SJSA1 (cell line): ENCODE measurements around the gene HVCN1. TPM values are rescaled to one million over a fixed set of nuclear protein-coding genes. Genes with fewer than 3 reads are reported as not detected.
A peak's percentile ranks its signal among the peaks of the same experiment; 100 is the strongest.
"Not testable (repeated sequence)": the region's sequence is repeated elsewhere in the genome, so short reads cannot be mapped to it uniquely, and the experiment has no call there.

Source experiments
- DNase-seq, 2 experiments: peaks; one replicate each; pipeline ENCODE4 v3.0.0-alpha.2; 2015 to 2020; ENCODE audit warnings: low spot score in 2 of 2, low read depth in 1 of 2
- H3K27ac ChIP-seq: fragments of 250-450 bp; sonication (Bioruptor Pico); 2 replicates; pipeline ENCODE4 v1.5.1; 2020; ENCODE audit warnings: mild to moderate bottlenecking, moderate library complexity
- H3K27me3 ChIP-seq: fragments of 250-450 bp; sonication (Bioruptor Pico); replicated peaks from 2 replicates; pipeline ENCODE4 v1.5.1; 2020; ENCODE audit warnings: mild to moderate bottlenecking, moderate library complexity
- H3K36me3 ChIP-seq: fragments of 250-450 bp; sonication (Bioruptor Pico); 2 replicates; pipeline ENCODE4 v1.5.1; 2020; ENCODE audit warnings: mild to moderate bottlenecking
- H3K4me1 ChIP-seq: fragments of 250-450 bp; sonication (Bioruptor Pico); replicated peaks from 2 replicates; pipeline ENCODE4 v1.6.1; 2021; ENCODE audit warnings: mild to moderate bottlenecking
- H3K4me3 ChIP-seq: fragments of 250-450 bp; sonication (Bioruptor Pico); 2 replicates; pipeline ENCODE4 v1.5.1; 2020; ENCODE audit warnings: mild to moderate bottlenecking
- H3K9me3 ChIP-seq: fragments of 250-450 bp; sonication (Bioruptor Pico); replicated peaks from 2 replicates; pipeline ENCODE4 v1.5.1; 2020; ENCODE audit warnings: mild to moderate bottlenecking
- total RNA-seq: library from RNA; depleted of rRNA; stranded (reverse); fragments of >200 nt; shearing (Covaris generic); gene quantifications from 2 replicates; pipeline ENCODE4 v1.2.3, GENCODE V29; 2014; rRNA removed

The HVCN1 gene
- total RNA-seq, 1 experiment from 2014 or later: not detected

- no peaks in the 10 kb centered on the region for H3K27me3 ChIP-seq
- DNase-seq: no peak
- H3K4me1 ChIP-seq: peaks cover 8% of the 10 kb centered on the region
- H3K27ac ChIP-seq: no peak overlapping the region
- H3K4me3 ChIP-seq: peak overlapping the region; percentile 48
- no peaks in the 10 kb centered on the region for H3K9me3 ChIP-seq
- no peaks in the 10 kb centered on the region for H3K36me3 ChIP-seq
Measured at GRCh38 chr12:110613071-110613770, 75.7 kb downstream of the HVCN1 start.

- no peak overlapping the region for H3K27ac ChIP-seq
- no peaks in the 10 kb centered on the region for H3K27me3 ChIP-seq
- no peaks in the 10 kb centered on the region for H3K4me1 ChIP-seq
- DNase-seq: no peak
- no peak overlapping the region for H3K4me3 ChIP-seq
- no peaks in the 10 kb centered on the region for H3K9me3 ChIP-seq
- H3K36me3 ChIP-seq: no peaks in the 10 kb centered on the region
Measured at GRCh38 chr12:110606253-110606611, 82.7 kb downstream of the HVCN1 start.

- H3K27me3 ChIP-seq, H3K36me3 ChIP-seq, H3K27ac ChIP-seq, H3K4me3 ChIP-seq, H3K4me1 ChIP-seq, H3K9me3 ChIP-seq: not testable (repeated sequence)
- DNase-seq: peak in 1 of 2 experiments; percentile 47
Measured at GRCh38 chr12:110602085-110602814, 86.7 kb downstream of the HVCN1 start.

GRCh38 chr12:110600254-110600653 is 88.7 kb downstream of the HVCN1 start:
- Histone ChIP-seq H3K27me3 (no peaks in the 10 kb centered on the region), H3K4me3 (no peak overlapping the region), H3K27ac (no peak overlapping the region), H3K9me3 (no peaks in the 10 kb centered on the region), H3K4me1 (no peaks in the 10 kb centered on the region), H3K36me3 (no peaks in the 10 kb centered on the region)
- peak in 1 of 2 experiments; percentile 39 for DNase-seq

DNA sequence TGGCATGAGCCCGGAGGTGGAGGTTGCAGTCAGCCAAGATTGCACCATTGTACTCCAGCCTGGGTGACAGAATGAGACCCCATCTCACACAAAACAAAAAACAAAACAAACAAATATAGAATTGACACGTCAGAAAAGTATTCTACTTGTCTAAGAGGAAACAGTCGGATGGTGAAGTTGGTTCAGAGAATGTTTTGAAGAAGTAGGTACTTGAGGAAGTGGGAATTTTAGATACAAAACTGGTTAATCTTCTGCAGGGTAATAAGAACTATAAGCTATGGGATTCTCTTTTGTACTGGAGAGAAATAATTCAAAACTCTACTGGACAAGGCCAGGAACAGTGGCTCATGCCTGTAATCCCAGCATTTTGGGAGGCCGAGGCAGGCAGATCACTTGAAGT is 89.6 kb downstream of the HVCN1 start:
- no peaks in the 10 kb centered on the region for H3K4me1 ChIP-seq
- no peaks in the 10 kb centered on the region for H3K27me3 ChIP-seq
- no peak overlapping the region for H3K4me3 ChIP-seq
- H3K36me3 ChIP-seq: no peaks in the 10 kb centered on the region
- H3K27ac ChIP-seq: no peak overlapping the region
- no peaks in the 10 kb centered on the region for H3K9me3 ChIP-seq
- no peak for DNase-seq

Other genes with a start within 250 kb of the HVCN1 start
- gene ARPC3, start 238.8 kb downstream of the HVCN1 start, total RNA-seq: 350 and 558 TPM in 2 replicates
- gene GPN3, start 220.9 kb downstream of the HVCN1 start, total RNA-seq: 40.4 and 57.6 TPM in 2 replicates
- 5.9 and 16.3 TPM in 2 replicates for gene FAM216A, start 220.3 kb downstream of the HVCN1 start, total RNA-seq
- gene VPS29, start 187.0 kb downstream of the HVCN1 start, total RNA-seq: 83.0 and 88.2 TPM in 2 replicates
- gene RAD9B, start 186.8 kb downstream of the HVCN1 start, total RNA-seq: 1.2 TPM in 1 of 2 replicates, not detected in the other
- 4.7 and 5.6 TPM in 2 replicates for gene PPTC7, start 105.8 kb downstream of the HVCN1 start, total RNA-seq
- 20.5 and 23.3 TPM in 2 replicates for gene TCTN1, start 75.0 kb downstream of the HVCN1 start, total RNA-seq
- gene PPP1CC, start 53.8 kb upstream of the HVCN1 start, total RNA-seq: 143 and 154 TPM in 2 replicates
- gene CCDC63, start 157.9 kb upstream of the HVCN1 start, total RNA-seq: not detected in 2 replicates
- not detected in 2 replicates for gene MYL2, start 231.5 kb upstream of the HVCN1 start, total RNA-seq